Fibroblast of pulmonary artery (primary cell): ENCODE results near the gene RAD52.
"Not testable (repeated sequence)": the region's sequence is repeated elsewhere in the genome, so short reads cannot be mapped to it uniquely, and the experiment has no call there.

Experiments used
- DNase-seq: peaks from one replicate; pipeline ENCODE4 v3.0.0-alpha.2; 2010; ENCODE audit warnings: low read depth
- H3K4me3 ChIP-seq: replicated peaks from 2 replicates; pipeline ENCODE4 v1.5.1; 2011; ENCODE audit warnings: low read depth, mild to moderate bottlenecking, control low read depth, low read length, moderate library complexity
- CTCF ChIP-seq: IDR thresholded peaks from 2 replicates; pipeline ENCODE4 v1.5.1; 2011; ENCODE audit warnings: mild to moderate bottlenecking, control low read depth, low read length, inconsistent platforms; ENCODE audit errors: missing control alignments

Gene RAD52

DNA sequence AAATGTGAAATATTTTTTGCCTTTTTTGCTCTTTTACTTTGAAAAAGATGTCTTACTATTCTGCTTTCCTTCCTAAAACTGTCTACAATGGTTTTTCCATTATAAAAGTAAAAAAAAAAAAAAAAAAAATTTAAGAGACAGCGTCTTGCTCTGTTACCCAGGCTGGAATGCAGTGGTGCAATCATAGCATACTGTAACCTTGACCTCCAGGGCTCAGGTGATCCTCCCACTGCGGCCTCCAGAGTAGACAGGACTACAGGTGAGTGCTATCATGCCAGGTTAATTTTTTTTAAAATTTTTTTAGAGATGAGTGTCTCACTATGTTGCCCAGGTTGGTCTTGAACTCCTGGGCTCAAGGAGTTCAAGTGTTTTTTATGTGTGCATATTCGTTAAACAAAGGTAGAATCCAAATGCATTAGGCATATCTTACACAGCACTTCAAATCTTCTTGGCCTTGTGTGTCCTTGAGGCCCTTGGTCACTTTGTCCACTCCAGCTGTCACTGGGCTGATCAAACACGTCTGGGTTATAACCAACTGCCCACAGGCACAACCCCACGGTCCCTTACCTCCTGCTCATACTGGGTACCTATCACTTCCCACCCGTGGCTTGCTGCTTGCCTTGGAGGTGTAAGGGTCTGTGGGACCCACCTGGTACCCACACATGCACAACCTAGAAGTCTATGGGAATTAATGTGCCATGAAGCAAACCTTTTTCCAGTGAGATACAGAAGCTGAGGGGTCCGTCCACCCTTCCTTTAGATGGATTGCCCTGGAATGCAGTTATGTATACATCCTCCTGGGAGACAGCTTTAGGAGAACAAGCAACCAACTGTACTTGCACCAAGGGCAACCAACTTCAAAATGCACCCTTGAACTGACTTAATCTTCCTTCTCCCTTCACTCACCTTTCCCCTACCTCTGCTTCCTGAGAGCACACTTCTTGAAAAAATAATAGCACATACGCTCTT, 12.8 kb downstream of the RAD52 start:
- no peak for DNase-seq
- H3K4me3 ChIP-seq: no peak overlapping the region
- TF ChIP-seq CTCF: no peak

DNA sequence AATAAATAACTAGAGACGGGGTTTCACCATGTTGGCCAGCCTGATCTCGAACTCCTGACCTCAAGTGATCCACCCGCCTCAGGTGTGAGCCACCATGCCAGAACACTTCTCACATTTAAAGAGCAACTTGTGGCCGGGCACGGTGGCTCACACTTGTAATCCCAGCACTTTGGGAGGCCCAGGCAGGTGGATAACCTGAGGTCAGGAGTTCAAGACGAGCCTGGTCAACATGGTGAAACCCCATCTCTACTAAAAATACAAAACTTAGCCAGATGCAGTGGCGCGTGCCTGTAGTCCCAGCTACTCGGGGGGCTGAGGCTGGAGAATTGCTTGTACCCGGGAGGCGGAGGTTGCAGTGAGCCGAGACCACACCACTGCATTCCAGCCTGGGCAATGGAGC, 13.6 kb downstream of the RAD52 start:
- not testable (repeated sequence) for H3K4me3 ChIP-seq, DNase-seq

- no peak for DNase-seq
- H3K4me3 ChIP-seq: no peak overlapping the region
- no peak for TF ChIP-seq CTCF
These were observed 17.9 kb downstream of the RAD52 start for GRCh38 chr12:931591-931990.

DNA sequence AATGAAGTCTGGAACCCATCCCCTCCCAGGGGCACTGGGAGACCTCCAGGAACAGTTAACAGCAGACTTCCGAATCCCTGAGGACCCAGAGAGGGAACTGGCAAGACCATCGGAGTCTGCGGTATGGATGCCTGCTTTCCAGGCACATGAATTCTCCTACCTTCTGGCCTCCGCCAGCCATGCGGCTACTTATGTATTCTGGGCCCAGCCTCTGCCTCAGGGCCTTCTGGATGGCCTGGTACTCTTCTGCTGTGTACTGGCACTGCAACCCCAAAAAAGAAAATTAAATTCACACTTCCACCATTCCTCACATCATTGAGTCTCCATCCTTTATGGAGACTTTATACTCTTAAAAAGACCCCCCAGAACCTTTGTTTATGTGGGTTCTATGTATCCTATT, 18.4 kb downstream of the RAD52 start:
- DNase-seq: no peak
- no peak overlapping the region for H3K4me3 ChIP-seq
- no peak for TF ChIP-seq CTCF

DNA sequence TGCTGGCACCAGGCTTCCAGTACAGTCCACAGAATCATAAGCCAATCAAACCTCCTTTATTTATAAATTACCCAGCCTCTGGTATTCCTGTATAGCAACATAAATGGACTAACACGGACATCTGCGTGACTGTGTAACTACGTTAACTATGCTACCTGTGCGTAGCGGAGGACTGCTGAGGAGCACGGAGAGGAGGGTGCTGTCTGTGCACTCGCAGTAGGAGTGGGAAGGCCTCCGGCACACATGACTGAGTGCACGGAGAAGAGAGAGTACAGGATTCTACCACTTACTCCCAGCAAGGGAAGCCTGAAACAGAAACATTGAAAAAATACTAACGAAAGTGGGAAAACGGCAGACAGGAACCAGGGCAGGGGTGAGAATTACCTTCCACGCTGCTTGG, 22.9 kb downstream of the RAD52 start:
- no peak for TF ChIP-seq CTCF
- DNase-seq: no peak
- H3K4me3 ChIP-seq: no peak overlapping the region

DNA sequence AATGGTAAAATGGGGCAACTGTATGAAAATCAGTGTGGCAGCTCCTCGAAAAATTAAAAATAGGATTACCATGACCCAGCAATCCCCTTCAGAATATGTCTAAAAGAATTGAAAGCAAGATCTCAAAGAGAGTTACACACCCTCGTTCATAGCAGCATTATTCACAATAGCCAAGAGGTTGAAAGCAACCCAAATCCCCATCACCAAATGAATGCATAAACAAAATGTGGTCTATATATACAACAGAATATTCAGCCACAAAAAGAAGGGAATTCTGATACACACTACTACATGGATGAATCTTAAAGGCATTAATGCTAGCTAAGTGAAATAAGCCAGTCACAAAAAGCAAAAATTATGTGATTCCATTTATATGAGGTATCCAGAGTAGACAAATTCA, 27.2 kb downstream of the RAD52 start:
- DNase-seq: no peak
- no peak for TF ChIP-seq CTCF
- H3K4me3 ChIP-seq: no peak overlapping the region

GRCh38 chr12:920676-921075, 28.8 kb downstream of the RAD52 start:
- H3K4me3 ChIP-seq: no peak overlapping the region
- no peak for TF ChIP-seq CTCF
- no peak for DNase-seq
